Measurements from ENCODE around the gene RANBP10.

DNA sequence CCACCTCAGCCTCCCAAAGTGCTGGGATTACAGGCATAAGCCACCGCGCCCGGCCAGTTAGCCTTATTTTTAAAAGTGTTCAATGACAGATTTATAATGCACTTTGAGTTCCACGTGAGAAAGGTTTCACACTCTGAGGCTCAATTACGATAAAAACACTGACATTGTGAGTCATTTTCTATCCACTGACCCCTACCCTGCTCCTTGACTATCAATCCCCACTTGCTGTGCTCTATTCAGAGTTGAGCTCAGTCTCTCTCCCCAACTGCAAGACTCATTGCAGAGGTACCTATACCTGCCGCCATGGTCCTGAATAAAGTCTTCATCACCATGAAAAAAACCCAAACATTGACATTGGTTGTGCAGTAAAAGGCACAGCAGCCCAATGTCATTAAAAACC lies 95.8 kb downstream of the RANBP10 start:
- TF ChIP-seq CTCF (IDR thresholded peaks at IDR 0.05), result no peak
- no peak for TF ChIP-seq POLR2A (IDR thresholded peaks at IDR 0.05)
- TF ChIP-seq POLR2AphosphoS5 (IDR thresholded peaks at IDR 0.05), result no peak
